Natural killer cell treated with Interleukin-12 subunit alpha and Interleukin-12 subunit beta and Interleukin-15 and Interleukin-18, amount 100 ng/mL, for 72 hours (primary cell): Measurements from ENCODE around the gene DDX56. TPM values are rescaled to one million over a fixed set of nuclear protein-coding genes. Genes with fewer than 3 reads are reported as not detected.
"Not testable (repeated sequence)": the region's sequence is repeated elsewhere in the genome, so short reads cannot be mapped to it uniquely, and the experiment has no call there.

Experiments
- ATAC-seq, 2 donors: fragments of 150-1000 bp; cut with Tn5 transposase in 1 of 2; sonication (Bioruptor Pico), chemical (Tn5 transposase) in 1 of 2; 2 replicates each; pipeline ENCODE4 v1.10.0; 2021
- DNase-seq: peaks from one replicate; pipeline ENCODE4 v3.0.0; 2022; ENCODE audit warnings: low spot score
- H3K27ac Mint-ChIP-seq, 2 donors: 1 replicate in 1 of 2; 2 replicates in 1 of 2; pipeline ENCODE4 v1.8.0; 2022; ENCODE audit warnings: mixed read lengths in 2 of 2, mild to moderate bottlenecking in 1 of 2, moderate library complexity in 1 of 2
- H3K27me3 Mint-ChIP-seq, 2 donors: 1 replicate in 1 of 2; 2 replicates in 1 of 2; pipeline ENCODE4 v1.8.0; 2022; ENCODE audit warnings: mixed read lengths in 2 of 2
- H3K36me3 Mint-ChIP-seq: one replicate; pipeline ENCODE4 v1.8.0; 2022; ENCODE audit warnings: mixed read lengths
- H3K4me1 Mint-ChIP-seq, 2 donors: 1 replicate in 1 of 2; 2 replicates in 1 of 2; pipeline ENCODE4 v1.8.0; 2022; ENCODE audit warnings: low read depth in 2 of 2, mixed read lengths in 2 of 2, mild to moderate bottlenecking in 1 of 2
- H3K4me3 Mint-ChIP-seq: one replicate; pipeline ENCODE4 v1.8.0; 2022; ENCODE audit warnings: mixed read lengths
- H3K9me3 Mint-ChIP-seq: 2 replicates; pipeline ENCODE4 v1.8.0; 2022; ENCODE audit warnings: mixed read lengths
- total RNA-seq, 2 donors: library from RNA; stranded (reverse); gene quantifications; one replicate each; pipeline ENCODE4 v1.2.3, GENCODE V29; 2022

DDX56 gene
- total RNA-seq, 2 donors from 2014 or later, result 99.7 to 208 TPM

DNA sequence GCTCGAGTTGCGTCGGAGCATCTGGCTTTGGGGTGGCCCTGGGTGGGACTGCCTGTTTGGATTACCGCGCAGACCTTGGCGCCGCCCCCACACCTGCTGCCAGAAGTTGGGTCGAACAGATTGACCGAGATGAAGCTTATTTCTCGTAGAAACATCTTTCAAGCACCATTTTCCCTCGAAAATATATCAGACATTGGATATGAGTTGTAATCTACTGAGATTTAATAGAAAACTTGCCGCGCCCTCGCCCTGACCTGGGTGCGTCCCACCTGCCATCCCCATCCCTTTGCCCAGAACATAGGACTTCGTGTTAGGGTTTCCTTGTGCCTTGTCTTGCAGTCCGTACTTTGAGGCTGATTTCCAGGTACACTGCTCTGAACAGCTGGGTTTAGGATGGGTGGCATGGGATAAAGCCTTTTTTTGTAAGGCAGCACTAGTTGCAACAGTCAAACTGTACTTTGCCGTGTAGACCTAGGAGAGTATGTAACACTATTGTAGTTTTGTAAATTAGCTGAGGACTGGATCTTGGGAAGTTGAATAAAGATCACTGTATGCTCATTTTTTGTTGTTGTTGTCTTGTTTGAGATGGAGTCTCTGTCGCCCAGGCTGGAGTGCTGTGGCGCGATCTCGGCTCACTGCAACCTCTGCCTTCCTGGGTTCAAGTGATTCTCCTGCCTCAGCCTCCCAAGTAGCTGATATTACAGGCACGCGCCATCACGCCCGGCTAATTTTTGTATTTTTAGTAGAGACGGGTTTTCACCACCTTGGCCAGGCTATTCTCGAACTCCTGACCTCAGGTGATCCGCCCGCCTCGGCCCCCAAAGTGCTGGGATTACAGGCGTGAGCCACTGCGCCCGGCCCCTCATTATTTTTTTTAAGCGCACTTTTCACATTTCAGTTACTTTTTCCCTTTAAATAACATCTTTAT lies 33.7 kb upstream of the DDX56 start:
- H3K27me3 Mint-ChIP-seq, result peaks cover 0 to 2% of the 10 kb centered on the region in 2 donors
- H3K4me3 Mint-ChIP-seq, result peak overlapping the region; percentile 88
- H3K36me3 Mint-ChIP-seq, result no peaks in the 10 kb centered on the region
- H3K27ac Mint-ChIP-seq, result peak overlapping the region; percentile 89 to 92
- ATAC-seq, result no peak
- DNase-seq, result no peak
- H3K4me1 Mint-ChIP-seq, result peaks cover 29 to 49% of the 10 kb centered on the region in 2 donors
- no peaks in the 10 kb centered on the region for H3K9me3 Mint-ChIP-seq

DNA sequence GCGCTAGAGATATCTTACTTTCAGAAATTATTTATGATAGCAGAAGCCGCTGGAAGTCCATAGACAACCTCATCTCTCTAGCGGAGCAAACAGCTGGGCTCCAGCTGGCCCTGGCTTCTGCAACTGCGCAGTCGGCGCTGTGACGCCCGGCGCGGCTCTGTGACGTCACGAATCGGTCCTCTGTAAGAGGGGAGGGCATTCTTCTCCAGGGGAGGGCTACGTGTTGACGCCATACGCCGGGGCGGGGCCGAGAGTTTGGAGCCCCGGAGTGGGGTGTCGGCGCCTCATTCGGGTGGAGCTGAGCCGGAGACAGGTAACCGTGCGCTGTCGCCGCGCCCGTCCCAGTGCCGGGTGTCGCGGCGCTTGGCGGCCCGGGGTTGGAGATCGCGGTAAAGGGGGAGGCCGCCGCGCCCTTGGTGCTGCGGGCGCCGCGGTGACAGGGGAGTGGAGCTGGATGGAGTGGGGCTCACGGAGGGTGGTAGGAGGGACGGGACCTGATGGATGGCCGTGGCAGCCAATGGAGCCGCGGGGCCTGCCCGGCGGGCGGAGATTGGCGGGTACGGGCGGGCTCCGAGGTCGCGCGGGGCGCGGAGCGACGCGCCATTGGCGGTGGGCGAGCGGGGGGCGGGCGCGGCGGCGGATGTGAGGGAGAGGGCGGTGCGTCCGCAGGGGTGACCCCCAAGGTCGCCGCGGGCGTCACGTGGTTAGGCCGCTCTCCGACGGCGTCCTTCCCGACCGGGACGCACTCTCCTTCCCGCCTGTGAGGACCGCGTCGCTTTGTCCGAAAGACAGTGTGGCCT lies 32.8 kb upstream of the DDX56 start, which contains the start of gene OGDH:
TSS of gene OGDH (plus strand) at position 287 of the 800 bp plus-strand sequence. CDS start 17,717 bp downstream, outside the sequence.
- peaks cover 0 to 2% of the 10 kb centered on the region in 2 donors for H3K27me3 Mint-ChIP-seq

DNA sequence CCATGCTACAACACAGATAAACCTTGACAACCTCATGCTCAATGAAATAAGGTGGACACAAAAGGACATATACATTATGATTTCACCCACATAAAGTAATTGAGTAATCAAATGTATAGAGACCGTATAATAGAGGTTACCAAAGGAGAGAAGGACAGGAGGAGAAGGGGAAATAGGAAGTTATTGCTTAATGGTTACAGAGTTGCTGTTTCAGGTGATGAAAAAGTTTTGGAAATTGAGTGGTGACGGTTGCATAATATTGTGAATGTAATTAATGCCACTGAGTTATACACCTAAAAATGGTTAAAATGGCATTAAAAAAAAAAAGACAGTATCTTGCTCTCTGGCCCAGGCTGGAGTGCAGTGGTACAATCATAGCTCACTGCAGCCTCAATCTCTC lies 31.2 kb upstream of the DDX56 start:
- peaks cover 22 to 37% of the 10 kb centered on the region in 2 donors for H3K4me1 Mint-ChIP-seq
- H3K9me3 Mint-ChIP-seq, result no peaks in the 10 kb centered on the region
- ATAC-seq, result no peak
- H3K27ac Mint-ChIP-seq, result peak overlapping the region; percentile 28 to 48
- peak overlapping the region; percentile 57 for H3K4me3 Mint-ChIP-seq
- no peaks in the 10 kb centered on the region for H3K36me3 Mint-ChIP-seq
- H3K27me3 Mint-ChIP-seq, result peaks cover 0 to 2% of the 10 kb centered on the region in 2 donors
- DNase-seq, result no peak

More for the DNA sequence above, 32.8 kb upstream of the DDX56 start, which contains the start of gene OGDH:
- Mint-ChIP-seq H3K4me1 (peaks cover 24 to 43% of the 10 kb centered on the region in 2 donors), H3K9me3 (no peaks in the 10 kb centered on the region), H3K36me3 (no peaks in the 10 kb centered on the region), H3K27ac (peak within 1 kb of the TSS; percentile 89 to 92), H3K4me3 (peak within 1 kb of the TSS; percentile 88)
- ATAC-seq, result peak; percentile 98
- DNase-seq, result peak; percentile 99

DNA sequence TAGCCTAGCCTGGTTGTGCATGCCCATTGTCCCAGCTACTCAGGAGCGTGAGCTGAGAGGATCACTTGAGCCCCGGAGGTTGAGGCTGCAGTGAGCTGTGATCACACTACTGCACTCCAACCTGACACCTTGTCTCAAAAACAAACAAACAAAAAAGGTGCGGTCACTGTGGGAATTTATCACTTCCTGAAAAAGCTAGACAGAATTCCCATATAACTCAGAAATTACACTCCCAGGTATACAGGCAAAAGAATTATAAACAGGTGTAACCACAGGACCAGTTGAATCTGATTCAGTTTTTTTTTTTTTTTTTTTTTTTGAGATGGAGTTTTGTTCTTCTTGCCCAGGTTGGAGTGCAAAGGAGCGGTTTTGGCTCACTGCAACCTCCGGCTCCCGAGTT lies 29.5 kb upstream of the DDX56 start:
- ATAC-seq (no peak), DNase-seq (no peak)
- H3K27me3 Mint-ChIP-seq, result peaks cover 0 to 2% of the 10 kb centered on the region in 2 donors
- H3K27ac Mint-ChIP-seq, result no peak overlapping the region
- H3K9me3 Mint-ChIP-seq, result no peaks in the 10 kb centered on the region
- no peaks in the 10 kb centered on the region for H3K36me3 Mint-ChIP-seq
- H3K4me3 Mint-ChIP-seq, result no peak overlapping the region
- H3K4me1 Mint-ChIP-seq, result peaks cover 13 to 34% of the 10 kb centered on the region in 2 donors

DNA sequence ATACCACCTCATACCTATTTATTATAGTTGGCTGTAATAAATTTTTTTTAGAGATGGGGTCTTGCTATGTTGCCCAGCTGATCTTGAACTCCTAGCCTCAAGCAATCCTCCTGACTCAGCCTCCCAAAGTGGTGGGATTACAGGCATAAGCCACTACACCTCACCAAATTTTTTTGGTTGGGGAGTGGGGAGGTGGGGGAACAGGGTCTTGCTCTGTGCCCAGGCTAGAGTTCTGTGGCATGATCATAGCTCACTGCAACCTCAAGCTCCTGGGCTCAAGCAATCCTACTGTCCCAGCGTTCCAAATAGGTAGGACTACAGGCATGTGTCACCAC lies 28.8 kb upstream of the DDX56 start:
- ATAC-seq (no peak), DNase-seq (no peak)
- H3K9me3 Mint-ChIP-seq, result no peaks in the 10 kb centered on the region
- H3K4me3 Mint-ChIP-seq, result no peak overlapping the region
- no peaks in the 10 kb centered on the region for H3K36me3 Mint-ChIP-seq
- no peak overlapping the region for H3K27ac Mint-ChIP-seq
- peaks cover 10 to 27% of the 10 kb centered on the region in 2 donors for H3K4me1 Mint-ChIP-seq
- peaks cover 0 to 2% of the 10 kb centered on the region in 2 donors for H3K27me3 Mint-ChIP-seq

DNA sequence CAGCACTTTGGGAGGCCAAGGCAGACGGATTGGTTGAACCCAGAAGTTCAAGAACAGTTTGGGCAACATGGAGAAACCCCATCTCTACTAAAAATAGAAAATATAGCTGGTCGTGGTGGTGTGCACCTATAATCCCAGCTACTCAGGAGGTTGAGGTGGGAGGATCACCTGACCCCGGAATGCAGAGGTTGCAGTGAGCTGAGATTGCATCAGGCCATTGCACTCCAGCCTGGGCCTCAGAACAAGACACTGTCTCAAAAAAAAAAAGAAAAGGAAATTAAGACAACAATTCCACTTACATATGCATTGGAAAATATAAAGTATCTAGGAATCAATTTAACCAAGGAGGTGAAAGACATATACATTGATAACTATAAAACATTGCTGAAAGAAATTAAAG lies 25.5 kb upstream of the DDX56 start:
- no peaks in the 10 kb centered on the region for H3K9me3 Mint-ChIP-seq
- H3K4me3 Mint-ChIP-seq, result no peak overlapping the region

DNA sequence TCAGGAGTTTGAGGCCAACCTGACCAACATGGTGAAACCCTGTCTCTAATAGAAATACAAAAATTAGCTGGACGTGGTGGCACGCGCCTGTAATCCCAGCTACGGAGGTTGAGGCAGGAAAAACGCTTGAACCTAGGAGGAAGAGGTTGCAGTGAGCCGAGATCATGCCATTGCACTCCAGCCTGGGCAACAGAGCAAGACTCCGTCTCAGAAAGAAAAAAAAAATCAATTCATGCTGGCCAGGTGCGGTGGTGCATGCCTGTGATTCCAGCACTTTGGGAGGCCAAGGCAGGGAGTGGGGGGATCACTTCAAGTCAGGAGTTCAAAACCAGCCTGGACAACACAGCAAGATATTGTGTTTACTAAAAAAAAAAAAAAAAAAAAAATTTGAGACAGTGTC lies 23.5 kb upstream of the DDX56 start:
- not testable (repeated sequence) for H3K36me3 Mint-ChIP-seq, H3K4me1 Mint-ChIP-seq, DNase-seq, H3K27ac Mint-ChIP-seq, ATAC-seq, H3K27me3 Mint-ChIP-seq, H3K4me3 Mint-ChIP-seq, H3K9me3 Mint-ChIP-seq

More for the DNA sequence above, 25.5 kb upstream of the DDX56 start:
- H3K36me3 Mint-ChIP-seq, result no peaks in the 10 kb centered on the region
- DNase-seq (no peak), ATAC-seq (no peak)
- H3K27ac Mint-ChIP-seq, result no peak overlapping the region
- peaks cover 0 to 3% of the 10 kb centered on the region in 2 donors for H3K4me1 Mint-ChIP-seq
- peaks cover 0 to 2% of the 10 kb centered on the region in 2 donors for H3K27me3 Mint-ChIP-seq

DNA sequence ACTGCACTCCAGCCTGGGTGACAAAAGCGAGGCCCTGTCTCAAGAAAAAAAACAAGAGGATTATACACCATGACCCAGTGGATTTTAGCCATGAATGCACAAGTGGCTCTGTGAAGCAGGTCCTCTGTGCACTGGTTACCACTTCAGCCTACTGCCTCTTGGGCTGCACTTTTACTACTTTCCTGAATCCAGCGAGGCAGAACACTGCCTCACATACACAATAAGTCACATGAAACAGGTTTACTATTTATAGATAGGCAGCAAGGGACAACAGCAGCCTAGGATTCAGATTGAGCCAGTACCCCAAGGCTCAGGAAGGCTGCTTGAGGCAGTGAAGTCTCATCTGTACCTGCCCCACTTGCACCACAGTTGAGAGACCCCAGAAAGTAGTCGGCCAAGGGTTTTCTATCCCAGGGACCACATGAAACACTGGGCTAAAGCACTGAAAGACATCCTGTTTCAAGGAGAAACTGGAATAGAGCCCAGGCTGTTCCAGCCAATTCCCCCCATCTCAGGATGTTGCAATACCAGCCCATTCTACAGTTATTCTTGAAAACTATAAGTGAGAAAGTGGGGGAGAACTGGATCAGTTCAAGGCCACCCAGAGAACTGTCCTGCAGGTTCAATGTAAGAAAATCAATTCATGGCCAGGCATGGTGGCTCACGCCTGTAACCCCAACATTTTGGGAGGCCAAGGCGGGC lies 22.4 kb upstream of the DDX56 start:
- H3K4me1 Mint-ChIP-seq, result no peaks in the 10 kb centered on the region
- H3K27ac Mint-ChIP-seq, result no peak overlapping the region
- H3K36me3 Mint-ChIP-seq, result no peaks in the 10 kb centered on the region
- ATAC-seq, result no peak
- no peak for DNase-seq
- no peak overlapping the region for H3K4me3 Mint-ChIP-seq
- H3K9me3 Mint-ChIP-seq, result no peaks in the 10 kb centered on the region
- peaks cover 0 to 2% of the 10 kb centered on the region in 2 donors for H3K27me3 Mint-ChIP-seq

DNA sequence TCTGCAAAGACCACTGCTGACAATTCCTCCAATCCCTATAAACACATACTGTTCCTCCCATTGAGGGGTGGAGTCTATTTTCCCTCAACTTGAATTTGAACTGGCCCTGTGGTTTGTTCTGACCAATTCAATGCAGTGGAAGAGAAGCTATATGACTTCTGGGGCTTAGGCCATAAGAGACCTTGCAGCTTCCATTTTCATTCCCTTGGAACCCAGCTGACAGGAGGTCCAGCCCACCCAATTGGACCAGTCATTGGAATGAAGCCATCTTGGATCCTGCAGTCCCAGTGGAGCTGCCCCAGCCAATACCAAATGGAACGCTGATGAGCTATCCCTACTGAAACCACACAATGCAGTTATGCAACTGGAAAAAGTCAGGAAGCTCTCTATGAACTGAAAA lies 17.2 kb upstream of the DDX56 start:
- Mint-ChIP-seq H3K4me3 (no peak overlapping the region), H3K36me3 (no peaks in the 10 kb centered on the region), H3K4me1 (peaks cover 6 to 11% of the 10 kb centered on the region in 2 donors), H3K9me3 (no peaks in the 10 kb centered on the region), H3K27ac (no peak overlapping the region), H3K27me3 (peaks cover 0 to 2% of the 10 kb centered on the region in 2 donors)
- DNase-seq, result no peak
- no peak for ATAC-seq

DNA sequence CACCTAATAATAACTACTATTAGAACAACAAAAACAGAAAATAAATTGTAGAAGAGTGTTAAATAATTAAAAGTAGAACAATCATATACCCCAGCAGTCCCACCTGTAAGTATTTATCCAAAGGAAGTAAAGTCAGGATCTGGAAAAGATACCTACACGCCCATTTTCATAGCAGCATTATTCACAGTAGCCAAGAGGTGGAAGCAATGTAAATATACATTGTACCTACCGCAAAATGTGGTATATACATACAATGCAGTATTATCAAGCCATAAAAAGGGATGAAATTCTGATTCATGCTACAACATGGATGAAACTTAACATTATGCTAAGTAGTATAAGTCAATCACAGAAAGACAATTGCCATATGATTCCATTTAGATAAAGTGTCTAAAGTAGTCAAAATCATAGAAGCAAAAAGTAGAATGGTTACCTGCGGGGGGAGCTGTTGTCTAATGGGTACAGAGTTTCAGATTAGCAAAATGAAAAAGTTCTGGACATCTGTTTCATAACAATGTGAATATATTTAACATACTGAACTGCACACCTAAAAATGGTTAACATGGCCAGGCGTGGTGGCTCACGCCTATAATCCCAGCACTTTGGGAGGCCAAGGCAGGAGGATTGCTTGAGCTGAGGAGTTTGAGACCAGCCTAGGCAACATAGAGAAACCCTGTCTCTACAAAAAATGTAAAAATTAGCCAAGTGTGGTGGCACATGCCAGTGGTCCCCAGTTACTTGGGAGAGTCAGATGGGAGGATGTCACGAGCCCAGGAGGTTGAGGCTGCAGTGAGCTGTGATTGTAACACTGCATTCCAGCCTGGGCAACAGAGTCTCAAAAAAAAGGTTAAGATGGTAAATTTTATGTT lies 14.4 kb upstream of the DDX56 start:
- no peak for DNase-seq
- H3K9me3 Mint-ChIP-seq, result no peaks in the 10 kb centered on the region
- peak; percentile 63 to 67 for ATAC-seq
- H3K27me3 Mint-ChIP-seq, result peaks cover 0 to 2% of the 10 kb centered on the region in 2 donors
- no peak overlapping the region for H3K4me3 Mint-ChIP-seq
- peak overlapping the region; percentile 17 to 20 for H3K27ac Mint-ChIP-seq
- peaks cover 6 to 11% of the 10 kb centered on the region in 2 donors for H3K4me1 Mint-ChIP-seq
- H3K36me3 Mint-ChIP-seq, result no peaks in the 10 kb centered on the region

DNA sequence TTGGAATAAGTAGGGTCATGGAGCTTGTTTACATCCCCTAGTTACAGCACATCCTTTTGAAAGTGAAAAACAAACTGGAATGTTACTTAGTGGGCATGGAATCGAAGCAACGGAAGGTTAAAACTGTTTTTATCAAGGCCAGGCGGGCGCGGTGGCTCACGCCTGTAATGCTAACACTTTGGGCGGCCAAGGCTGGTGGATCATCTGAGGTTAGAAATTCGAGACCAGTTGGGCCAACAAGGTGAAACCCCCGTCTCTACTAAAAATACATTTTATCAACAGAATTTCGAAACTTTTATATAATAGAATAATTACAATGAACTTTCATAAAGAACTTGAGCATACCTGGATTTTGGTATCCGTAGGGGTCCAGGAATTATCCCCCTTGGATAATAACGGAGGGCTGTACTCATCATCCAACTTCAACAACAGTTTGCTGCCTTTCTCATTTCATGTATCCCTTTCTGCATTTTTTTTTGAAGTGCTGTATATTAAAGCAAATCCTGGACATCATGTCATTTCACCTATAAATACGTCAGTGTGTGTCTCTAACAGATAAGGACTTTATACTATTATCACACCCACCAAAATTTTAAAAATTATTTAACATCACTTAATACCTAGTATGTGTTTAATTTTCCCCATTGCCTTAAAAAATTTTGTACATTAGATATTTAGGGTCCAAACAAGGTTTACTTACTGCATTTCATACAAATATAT lies 9.6 kb upstream of the DDX56 start:
- ATAC-seq, result no peak
- peaks cover 7% of the 10 kb centered on the region for H3K36me3 Mint-ChIP-seq
- H3K27ac Mint-ChIP-seq, result peak overlapping the region; percentile 96 to 98
- H3K4me1 Mint-ChIP-seq, result peaks cover 34% of the 10 kb centered on the region in 2 donors
- H3K4me3 Mint-ChIP-seq, result peak overlapping the region; percentile 90
- H3K9me3 Mint-ChIP-seq, result no peaks in the 10 kb centered on the region
- no peak for DNase-seq
- H3K27me3 Mint-ChIP-seq, result no peaks in the 10 kb centered on the region

DNA sequence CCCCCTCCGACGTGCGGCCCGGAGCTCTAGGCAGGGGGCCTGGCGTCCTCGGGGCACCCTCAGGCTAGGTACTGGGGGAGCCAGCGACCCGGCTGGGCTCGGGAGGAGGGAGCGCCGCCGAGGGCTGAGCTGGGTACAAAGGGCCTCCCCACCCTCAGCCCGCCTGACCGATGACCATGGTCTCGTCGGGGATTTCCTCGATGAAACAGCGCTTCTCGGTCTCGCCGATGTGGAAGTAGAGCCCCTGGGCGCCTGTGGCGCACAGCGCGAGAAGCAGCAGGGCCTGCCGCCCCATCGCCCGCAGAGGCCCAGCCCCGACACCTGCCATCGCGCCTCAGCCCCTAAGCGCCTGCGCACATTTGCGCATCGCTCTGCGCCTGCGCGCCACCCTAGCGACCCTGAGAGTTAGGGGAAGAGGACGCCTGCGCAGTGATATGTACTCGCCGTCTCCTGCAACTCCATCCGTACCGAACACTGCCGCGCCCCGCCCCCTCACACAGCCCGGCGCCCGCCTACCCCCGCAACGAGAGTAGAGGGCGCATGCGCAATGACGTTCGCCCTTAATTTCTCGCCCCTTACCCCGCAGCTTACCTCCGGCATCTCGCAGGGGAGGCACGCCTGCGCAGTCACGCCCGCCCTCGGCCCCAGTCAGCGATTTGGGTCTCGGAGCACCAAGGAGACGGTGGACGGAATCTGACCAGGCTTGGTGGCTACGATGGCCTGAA lies 8.3 kb upstream of the DDX56 start, which contains the start of gene TMED4:
TSS of gene TMED4 (minus strand) at position 353 of the 725 bp plus-strand sequence. CDS start at position 328, 25 bp downstream.
- H3K27me3 Mint-ChIP-seq, result no peaks in the 10 kb centered on the region
- H3K36me3 Mint-ChIP-seq, result peaks cover 7% of the 10 kb centered on the region
- peaks cover 24 to 29% of the 10 kb centered on the region in 2 donors for H3K4me1 Mint-ChIP-seq
- H3K4me3 Mint-ChIP-seq, result peak within 1 kb of the TSS; percentile 90
- no peaks in the 10 kb centered on the region for H3K9me3 Mint-ChIP-seq
- ATAC-seq, result peak; percentile 97
- DNase-seq, result peak; percentile 100
- peak within 1 kb of the TSS; percentile 96 to 98 for H3K27ac Mint-ChIP-seq
